KMS-11 (cell line): ENCODE measurements around the gene DAZL.

Experiments used
- H2AFZ ChIP-seq: fragments of 200-600 bp; sonication (generic); 2 replicates; pipeline ENCODE4 v1.6.1; 2016; ENCODE audit warnings: antibody characterized with exemption, mixed run types, low read depth
- H3K27ac ChIP-seq: fragments of 200-600 bp; sonication (generic); 2 replicates; pipeline ENCODE4 v1.6.1; 2016; ENCODE audit warnings: mild to moderate bottlenecking, mixed run types
- H3K27me3 ChIP-seq: fragments of 200-600 bp; sonication (generic); 2 replicates; pipeline ENCODE4 v1.6.1; 2017; ENCODE audit warnings: mild to moderate bottlenecking, low read depth, mixed run types, moderate library complexity; ENCODE audit not compliant: insufficient read depth
- H3K36me3 ChIP-seq: fragments of 200-600 bp; sonication (generic); 2 replicates; pipeline ENCODE4 v1.6.1; 2017; ENCODE audit warnings: mild to moderate bottlenecking, mixed run types; ENCODE audit not compliant: insufficient read depth
- H3K4me1 ChIP-seq: fragments of 200-600 bp; sonication (generic); 2 replicates; pipeline ENCODE4 v1.6.1; 2016; ENCODE audit warnings: mild to moderate bottlenecking, low read depth, mixed run types; ENCODE audit not compliant: poor library complexity, severe bottlenecking
- H3K4me2 ChIP-seq: fragments of 200-600 bp; sonication (generic); 2 replicates; pipeline ENCODE4 v1.7.0; 2016; ENCODE audit warnings: mild to moderate bottlenecking, mixed run types
- H3K4me3 ChIP-seq: fragments of 200-600 bp; sonication (generic); IDR thresholded peaks from 2 replicates; pipeline ENCODE4 v1.6.1; 2017; ENCODE audit warnings: low read depth, low read length, mixed read lengths; ENCODE audit not compliant: insufficient read depth
- H3K79me2 ChIP-seq: fragments of 200-600 bp; sonication (generic); 2 replicates; pipeline ENCODE4 v1.6.1; 2016; ENCODE audit warnings: low read depth, mixed run types; ENCODE audit not compliant: insufficient read depth
- H3K9ac ChIP-seq: fragments of 200-600 bp; sonication (generic); 2 replicates; pipeline ENCODE4 v1.6.1; 2016; ENCODE audit warnings: mild to moderate bottlenecking, mixed run types
- H4K20me1 ChIP-seq: fragments of 200-600 bp; sonication (generic); 2 replicates; pipeline ENCODE4 v1.6.1; 2016; ENCODE audit warnings: mild to moderate bottlenecking, mixed run types; ENCODE audit not compliant: insufficient read depth
- CTCF ChIP-seq: fragments of 200-600 bp; sonication (generic); conservative IDR thresholded peaks from 2 replicates; pipeline ENCODE4 v1.6.1; 2017; ENCODE audit warnings: low read depth, mild to moderate bottlenecking, antibody characterized with exemption, low read length, moderate library complexity, mixed read lengths

The DAZL gene

GRCh38 chr3:16543242-16543864 is 61.9 kb downstream of the DAZL start:
- H4K20me1 ChIP-seq: no peaks in the 10 kb centered on the region
- H3K27ac ChIP-seq: no peak overlapping the region
- no peak overlapping the region for H3K4me2 ChIP-seq
- H3K4me3 ChIP-seq: no peak overlapping the region
- no peak overlapping the region for H3K9ac ChIP-seq
- H3K4me1 ChIP-seq: no peaks in the 10 kb centered on the region
- H2AFZ ChIP-seq: no peak overlapping the region
- no peak for TF ChIP-seq CTCF
- H3K36me3 ChIP-seq: no peaks in the 10 kb centered on the region
- H3K27me3 ChIP-seq: no peaks in the 10 kb centered on the region
- no peaks in the 10 kb centered on the region for H3K79me2 ChIP-seq

DNA sequence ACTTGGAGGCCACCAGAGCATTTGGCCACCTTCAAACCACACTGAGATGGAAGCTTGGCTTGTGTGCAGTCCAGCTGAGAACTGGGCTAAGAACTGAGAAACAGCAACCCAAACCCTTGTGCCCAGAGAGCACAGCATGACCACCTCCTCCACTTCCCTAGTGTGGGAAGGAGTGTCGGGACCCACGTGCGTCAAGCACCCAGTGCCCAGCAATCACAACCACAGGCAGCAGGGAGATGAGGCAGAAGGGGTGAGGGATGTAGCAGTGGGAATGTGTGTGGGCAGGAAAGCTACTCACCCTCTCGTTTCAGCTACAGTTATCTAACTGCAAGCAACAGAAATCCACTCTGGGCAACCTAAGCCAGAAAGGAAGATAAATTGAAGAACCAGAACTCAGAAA is 66.7 kb downstream of the DAZL start:
- no peaks in the 10 kb centered on the region for H4K20me1 ChIP-seq
- H3K79me2 ChIP-seq: no peaks in the 10 kb centered on the region
- H3K4me3 ChIP-seq: no peak overlapping the region
- H3K4me1 ChIP-seq: no peaks in the 10 kb centered on the region
- H3K36me3 ChIP-seq: no peaks in the 10 kb centered on the region
- H3K4me2 ChIP-seq: no peak overlapping the region
- H3K27me3 ChIP-seq: no peaks in the 10 kb centered on the region
- no peak overlapping the region for H2AFZ ChIP-seq
- no peak overlapping the region for H3K9ac ChIP-seq
- TF ChIP-seq CTCF: no peak
- no peak overlapping the region for H3K27ac ChIP-seq

DNA sequence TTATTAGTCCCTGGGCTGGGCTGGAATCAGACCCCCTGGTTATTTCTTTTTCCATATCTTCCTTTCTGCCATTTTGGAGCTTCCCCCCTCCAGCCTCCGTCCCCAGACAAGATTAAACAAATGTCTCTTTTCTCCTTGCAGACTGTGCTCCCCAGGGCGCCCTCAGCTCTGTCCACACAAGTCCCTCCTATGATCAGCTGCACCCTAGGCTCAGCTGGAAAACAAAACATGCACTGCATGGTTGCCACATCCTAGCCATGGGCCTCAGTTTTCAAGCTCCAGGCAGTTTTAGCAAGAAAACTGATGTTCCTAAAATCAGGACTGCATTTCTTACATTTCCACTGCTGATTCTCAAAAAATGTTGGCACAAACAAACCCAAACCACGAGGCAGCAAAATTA is 68.2 kb downstream of the DAZL start:
- Histone ChIP-seq H3K4me2 (no peak overlapping the region), H3K4me1 (no peaks in the 10 kb centered on the region), H3K27me3 (no peaks in the 10 kb centered on the region), H3K9ac (no peak overlapping the region), H3K4me3 (no peak overlapping the region), H3K36me3 (no peaks in the 10 kb centered on the region), H2AFZ (no peak overlapping the region), H3K27ac (no peak overlapping the region), H4K20me1 (no peaks in the 10 kb centered on the region), H3K79me2 (no peaks in the 10 kb centered on the region)
- TF ChIP-seq CTCF: no peak
